Activated T-helper 1 cell treated with anti-CD3 and anti-CD28 coated beads, Interleukin-12 subunit alpha, Interleukin-12 subunit beta, Interleukin-2, Interleukin-4 antibody, amounts not matched to agents 30 ng/mL and 10 ng/mL and 1 ng/mL, durations not matched to agents 14 hours and 24 hours and 36 hours (primary cell): ENCODE results near the gene SDHAF2. TPM values are rescaled to one million over a fixed set of nuclear protein-coding genes. Genes with fewer than 3 reads are reported as not detected.
"Not testable (repeated sequence)": the region's sequence is repeated elsewhere in the genome, so short reads cannot be mapped to it uniquely, and the experiment has no call there.

Source experiments
- DNase-seq: peaks from one replicate; pipeline ENCODE4 v3.0.0; 2021; ENCODE audit warnings: low spot score
- H3K27ac Mint-ChIP-seq: one replicate; pipeline ENCODE4 v1.8.0; 2021; ENCODE audit warnings: mild to moderate bottlenecking, mixed read lengths
- H3K27me3 Mint-ChIP-seq: one replicate; pipeline ENCODE4 v1.8.0; 2022; ENCODE audit warnings: mild to moderate bottlenecking, moderate library complexity, mixed read lengths; ENCODE audit not compliant: insufficient read depth
- H3K36me3 Mint-ChIP-seq: one replicate; pipeline ENCODE4 v1.8.0; 2021; ENCODE audit warnings: low read depth, mixed read lengths
- H3K4me1 Mint-ChIP-seq: one replicate; pipeline ENCODE4 v1.8.0; 2021; ENCODE audit warnings: low read depth, mixed read lengths
- H3K4me3 Mint-ChIP-seq: one replicate; pipeline ENCODE4 v1.8.0; 2021; ENCODE audit warnings: mild to moderate bottlenecking, moderate library complexity, mixed read lengths
- H3K9me3 Mint-ChIP-seq: one replicate; pipeline ENCODE4 v1.8.0; 2021; ENCODE audit warnings: mixed read lengths
- intact Hi-C: fragments of 100-400 bp; cut with micrococcal nuclease; formaldehyde crosslinking; loops from one replicate; pipeline ENCODE4 v1.15.1; 2024
- total RNA-seq: library from RNA; stranded (reverse); gene quantifications from 2 replicates; pipeline ENCODE4 v1.2.3, GENCODE V29; 2022

The SDHAF2 gene
- total RNA-seq, 1 donor from 2014 or later, result 49.5 TPM

DNA sequence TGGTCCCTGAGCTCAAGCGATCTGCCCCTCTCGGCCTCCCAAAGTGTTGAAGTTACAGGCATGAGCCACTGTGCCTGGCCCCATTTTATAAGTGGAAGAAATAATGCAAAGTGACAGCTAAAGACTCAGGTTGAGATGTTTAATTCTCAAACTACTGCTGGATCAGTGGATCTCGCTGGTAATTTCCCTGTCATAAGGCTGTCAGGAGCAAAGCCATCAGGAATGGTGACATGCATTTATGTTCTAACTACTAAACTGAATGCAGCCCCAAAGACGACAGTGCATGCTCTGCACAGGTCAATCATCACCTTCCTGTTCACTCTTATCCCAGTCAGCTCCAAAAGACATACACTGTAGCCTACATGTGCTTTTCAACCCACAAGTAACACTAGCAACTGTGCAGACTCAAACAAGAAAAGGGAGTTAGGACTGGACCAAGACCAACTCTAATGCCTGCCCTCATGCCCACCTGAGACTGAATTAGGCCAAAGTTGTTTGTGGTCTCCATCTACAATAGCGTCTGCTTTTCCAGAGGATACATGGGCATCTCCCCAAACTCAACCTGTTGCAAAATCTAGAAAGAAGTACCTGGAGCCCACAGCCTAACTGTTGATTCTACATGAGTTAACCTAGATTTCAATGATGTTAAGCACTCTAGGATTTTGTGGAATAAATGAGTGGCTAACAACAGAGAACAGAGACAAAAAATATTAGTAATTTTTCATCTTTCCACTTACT is 22.8 kb upstream of the SDHAF2 start:
- H3K27ac Mint-ChIP-seq, result no peak overlapping the region
- peaks cover 54% of the 10 kb centered on the region for H3K36me3 Mint-ChIP-seq
- DNase-seq, result no peak
- H3K4me3 Mint-ChIP-seq, result no peak overlapping the region
- no peaks in the 10 kb centered on the region for H3K27me3 Mint-ChIP-seq
- no peaks in the 10 kb centered on the region for H3K4me1 Mint-ChIP-seq
- no peaks in the 10 kb centered on the region for H3K9me3 Mint-ChIP-seq
- intact Hi-C loops, result no loop called here

DNA sequence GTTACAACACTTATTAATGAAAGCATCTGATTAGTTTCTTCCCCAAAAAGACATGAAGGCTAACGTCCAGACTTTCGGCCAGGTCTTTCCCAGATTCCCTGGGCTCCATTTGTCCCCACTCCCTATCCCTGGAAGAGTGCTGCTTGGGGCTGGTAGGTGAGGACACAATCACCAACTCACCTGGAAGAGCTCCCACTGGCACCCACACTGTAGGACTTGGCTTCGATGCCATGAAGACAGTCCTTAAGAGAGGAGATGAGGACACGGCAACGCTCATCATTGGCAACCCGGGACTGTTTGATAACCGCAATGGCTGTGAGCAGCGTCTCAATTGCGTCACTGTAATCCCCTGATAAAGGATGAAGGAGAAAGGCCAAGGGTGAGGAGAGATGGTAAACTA is 18.3 kb upstream of the SDHAF2 start:
- intact Hi-C loops, result no loop called here
- Mint-ChIP-seq H3K9me3 (no peaks in the 10 kb centered on the region), H3K27ac (no peak overlapping the region), H3K4me1 (peaks cover 23% of the 10 kb centered on the region), H3K4me3 (no peak overlapping the region), H3K27me3 (no peaks in the 10 kb centered on the region), H3K36me3 (peaks cover 62% of the 10 kb centered on the region)
- no peak for DNase-seq

DNA sequence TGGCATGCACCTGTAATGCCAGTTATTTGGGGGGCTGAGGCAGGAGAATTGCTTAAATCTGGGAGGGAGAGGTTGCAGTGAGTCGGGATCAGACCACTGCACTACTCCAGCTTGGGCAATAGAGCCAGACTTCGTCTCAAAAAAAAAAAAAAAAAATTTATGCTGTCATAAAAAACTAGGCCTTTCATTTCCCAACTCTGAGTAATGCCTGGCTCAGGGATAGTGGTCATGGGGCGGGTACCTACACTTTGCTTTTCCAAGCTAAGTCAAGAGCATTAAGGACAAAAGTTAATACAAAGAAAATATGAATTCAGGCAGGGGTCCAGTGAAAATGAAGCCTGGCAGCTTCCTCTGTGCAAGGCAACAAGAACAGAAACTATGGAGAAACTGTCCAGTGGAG is 16.4 kb upstream of the SDHAF2 start:
- H3K4me1 Mint-ChIP-seq, result peaks cover 42% of the 10 kb centered on the region
- H3K36me3 Mint-ChIP-seq, result peaks cover 61% of the 10 kb centered on the region
- peak overlapping the region; percentile 72 for H3K27ac Mint-ChIP-seq
- H3K4me3 Mint-ChIP-seq, result no peak overlapping the region
- intact Hi-C loops, result no loop called here
- no peaks in the 10 kb centered on the region for H3K27me3 Mint-ChIP-seq
- no peaks in the 10 kb centered on the region for H3K9me3 Mint-ChIP-seq
- no peak for DNase-seq

DNA sequence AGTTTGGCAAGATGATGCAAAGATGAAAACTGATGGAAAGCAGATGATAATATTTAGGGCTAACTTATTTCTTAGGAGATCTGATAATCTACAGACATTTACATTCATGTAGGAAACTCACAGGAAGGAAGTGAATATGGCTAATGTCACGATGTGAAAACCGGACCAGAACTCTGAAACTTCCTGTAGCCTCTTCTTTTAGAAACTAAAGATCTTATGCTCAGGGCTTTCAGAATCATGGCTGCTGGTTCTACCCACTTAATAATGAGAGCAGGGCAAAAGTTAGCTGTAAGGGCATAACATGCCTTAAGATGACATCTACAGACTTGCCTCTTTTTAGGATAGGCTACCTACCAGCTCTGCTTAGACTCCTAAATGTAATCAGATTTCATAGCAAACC is 15.4 kb upstream of the SDHAF2 start:
- Mint-ChIP-seq H3K4me3 (no peak overlapping the region), H3K27ac (peak overlapping the region; percentile 54), H3K27me3 (no peaks in the 10 kb centered on the region), H3K9me3 (no peaks in the 10 kb centered on the region), H3K4me1 (peaks cover 43% of the 10 kb centered on the region), H3K36me3 (peaks cover 62% of the 10 kb centered on the region)
- intact Hi-C loops, result no loop called here
- DNase-seq, result no peak

DNA sequence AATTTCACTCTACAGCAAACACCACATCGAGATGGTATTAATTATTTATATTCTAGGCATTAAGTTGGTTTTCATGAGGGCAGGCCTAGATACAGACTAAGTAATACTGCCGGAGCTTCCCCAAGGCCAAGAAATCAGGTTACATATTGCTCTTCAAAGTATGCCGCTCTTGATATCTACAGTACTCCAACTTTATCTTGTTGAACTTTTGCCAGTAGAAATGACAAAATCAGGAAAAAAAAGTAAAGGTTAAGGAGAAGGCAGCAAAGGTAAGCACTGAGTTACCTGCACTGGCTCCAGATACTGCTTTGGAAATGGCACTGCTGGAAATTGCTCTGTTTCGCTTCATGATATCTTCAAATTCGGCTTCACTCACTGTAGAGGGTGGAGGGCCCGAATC is 14.5 kb upstream of the SDHAF2 start:
- Mint-ChIP-seq H3K27me3 (no peaks in the 10 kb centered on the region), H3K27ac (no peak overlapping the region), H3K36me3 (peaks cover 66% of the 10 kb centered on the region), H3K9me3 (no peaks in the 10 kb centered on the region), H3K4me1 (peaks cover 43% of the 10 kb centered on the region), H3K4me3 (no peak overlapping the region)
- DNase-seq, result no peak
- intact Hi-C loops, result no loop called here

DNA sequence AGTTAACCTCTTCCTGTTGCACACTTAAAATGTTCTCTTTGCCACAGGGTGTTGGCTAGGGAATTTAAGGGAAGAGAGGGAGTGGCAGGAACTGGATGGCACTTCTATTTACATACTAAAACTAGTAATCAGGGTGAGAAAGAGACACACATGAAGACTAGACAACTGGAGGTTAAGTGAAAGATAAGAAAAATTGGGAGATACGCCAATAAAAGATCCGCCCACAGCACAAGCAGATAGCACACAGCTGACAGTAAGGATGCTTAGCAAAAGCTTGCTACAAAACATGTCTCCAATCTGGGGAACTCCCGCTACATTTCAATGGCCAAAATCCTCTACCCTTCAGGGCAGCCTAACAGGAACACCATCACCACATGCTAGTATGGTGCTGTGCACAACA is 13.0 kb upstream of the SDHAF2 start:
- H3K27me3 Mint-ChIP-seq, result no peaks in the 10 kb centered on the region
- no peak overlapping the region for H3K27ac Mint-ChIP-seq
- H3K9me3 Mint-ChIP-seq, result no peaks in the 10 kb centered on the region
- H3K4me3 Mint-ChIP-seq, result no peak overlapping the region
- no peak for DNase-seq
- peaks cover 49% of the 10 kb centered on the region for H3K4me1 Mint-ChIP-seq
- H3K36me3 Mint-ChIP-seq, result peaks cover 66% of the 10 kb centered on the region
- intact Hi-C loops, result no loop called here

DNA sequence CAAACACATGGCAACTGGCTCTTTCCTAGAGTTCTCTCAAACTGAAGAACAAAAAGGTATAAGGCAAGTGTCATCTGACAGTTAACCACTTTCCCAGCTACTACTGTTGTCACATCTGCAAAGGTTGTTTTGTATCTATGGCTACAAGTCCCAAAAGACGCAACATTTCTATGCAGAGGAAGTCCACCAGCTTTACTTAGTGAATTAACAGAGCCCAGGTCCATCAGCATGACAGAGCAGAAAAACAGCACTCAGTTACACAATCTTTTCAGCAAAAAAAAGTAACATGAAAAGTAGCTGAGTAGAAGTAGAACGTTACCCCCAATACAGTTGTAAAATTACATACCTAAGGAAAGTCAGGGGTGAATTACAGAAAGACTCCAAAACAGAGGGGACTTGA is 12.3 kb upstream of the SDHAF2 start:
- H3K36me3 Mint-ChIP-seq, result peaks cover 68% of the 10 kb centered on the region
- H3K9me3 Mint-ChIP-seq, result no peaks in the 10 kb centered on the region
- no peak for DNase-seq
- H3K4me3 Mint-ChIP-seq, result no peak overlapping the region
- peak overlapping the region; percentile 58 for H3K27ac Mint-ChIP-seq
- peaks cover 55% of the 10 kb centered on the region for H3K4me1 Mint-ChIP-seq
- no peaks in the 10 kb centered on the region for H3K27me3 Mint-ChIP-seq
- intact Hi-C loops, result no loop called here

DNA sequence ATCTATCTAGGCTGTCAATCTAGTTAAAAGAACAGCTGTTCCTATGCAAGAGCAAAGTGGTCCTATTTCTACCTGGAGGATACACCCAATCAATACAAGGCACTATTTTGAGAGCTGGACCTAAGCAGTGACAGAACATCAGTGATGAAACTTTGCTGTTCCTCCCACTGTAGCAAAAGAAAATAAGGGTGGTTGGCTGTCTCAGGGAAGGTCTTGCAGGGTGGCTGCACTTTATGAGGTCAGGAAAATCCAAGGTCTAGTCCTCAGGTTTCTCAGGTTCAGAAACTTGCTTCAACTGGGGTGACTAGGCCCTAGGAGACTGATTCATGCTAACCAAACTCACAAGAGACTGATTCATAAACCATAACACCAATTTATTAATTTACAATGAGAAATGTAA is 11.8 kb upstream of the SDHAF2 start:
- Mint-ChIP-seq H3K27me3 (no peaks in the 10 kb centered on the region), H3K9me3 (no peaks in the 10 kb centered on the region), H3K27ac (no peak overlapping the region), H3K4me1 (peaks cover 56% of the 10 kb centered on the region), H3K4me3 (no peak overlapping the region), H3K36me3 (peaks cover 68% of the 10 kb centered on the region)
- DNase-seq, result no peak
- intact Hi-C loops, result no loop called here

DNA sequence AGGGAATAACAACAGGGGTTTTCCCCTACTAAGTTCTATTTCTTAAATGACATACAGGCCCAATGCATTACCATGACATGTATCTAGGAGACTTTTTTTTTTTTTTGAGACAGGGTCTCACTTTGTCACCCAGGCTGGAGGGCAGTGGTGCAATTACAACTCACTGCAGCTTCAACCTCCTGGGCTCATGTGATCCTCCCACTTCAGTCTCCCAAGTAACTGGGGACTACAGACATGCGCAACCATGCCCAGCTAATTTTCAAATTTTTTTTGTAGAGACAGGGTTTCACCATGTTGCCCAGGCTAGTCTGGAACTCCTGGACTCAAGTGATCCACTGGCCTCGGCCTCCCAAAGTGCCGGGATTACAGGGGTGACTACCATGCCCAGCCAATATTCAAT is 7.7 kb upstream of the SDHAF2 start:
- H3K27ac Mint-ChIP-seq, result no peak overlapping the region
- intact Hi-C loops, result no loop called here
- H3K27me3 Mint-ChIP-seq, result no peaks in the 10 kb centered on the region
- no peaks in the 10 kb centered on the region for H3K9me3 Mint-ChIP-seq
- H3K4me1 Mint-ChIP-seq, result peaks cover 58% of the 10 kb centered on the region
- H3K4me3 Mint-ChIP-seq, result no peak overlapping the region
- DNase-seq, result no peak
- H3K36me3 Mint-ChIP-seq, result peaks cover 67% of the 10 kb centered on the region

DNA sequence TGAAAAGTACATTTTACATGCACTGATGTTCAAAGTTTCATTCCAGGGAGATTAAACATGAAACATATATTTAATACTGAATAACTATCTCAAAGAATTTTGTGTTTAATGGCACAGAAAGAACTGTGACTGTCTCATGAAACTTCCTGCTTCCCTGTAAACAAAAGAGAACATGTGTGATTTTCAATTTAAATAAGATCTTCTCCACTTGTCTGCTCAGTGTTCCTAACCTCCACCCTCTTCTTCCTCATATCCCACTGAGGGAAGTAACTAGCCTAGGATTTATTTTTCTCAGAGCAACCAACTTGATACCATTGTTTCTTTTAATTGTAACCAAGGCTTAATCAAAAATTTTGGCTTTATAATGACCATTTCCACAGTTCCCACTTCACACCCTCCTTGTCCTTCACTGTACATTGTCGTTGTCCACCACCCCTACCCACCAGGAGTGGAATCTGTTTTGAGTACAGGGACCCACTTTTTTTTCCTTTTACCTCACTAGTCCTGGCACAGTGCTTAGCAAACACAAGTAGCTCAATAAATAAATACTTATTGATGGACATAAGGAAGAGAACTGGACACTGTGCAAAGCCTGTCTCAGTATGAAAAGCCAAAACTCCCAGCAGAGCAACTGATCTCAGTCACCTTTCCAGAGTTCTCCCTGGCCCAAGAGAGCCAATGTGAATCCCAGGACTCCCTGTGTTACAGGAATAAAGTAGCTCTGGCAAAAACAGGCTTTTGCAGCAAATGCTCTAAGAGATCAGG is 4.4 kb upstream of the SDHAF2 start:
- H3K4me3 Mint-ChIP-seq, result no peak overlapping the region

DNA sequence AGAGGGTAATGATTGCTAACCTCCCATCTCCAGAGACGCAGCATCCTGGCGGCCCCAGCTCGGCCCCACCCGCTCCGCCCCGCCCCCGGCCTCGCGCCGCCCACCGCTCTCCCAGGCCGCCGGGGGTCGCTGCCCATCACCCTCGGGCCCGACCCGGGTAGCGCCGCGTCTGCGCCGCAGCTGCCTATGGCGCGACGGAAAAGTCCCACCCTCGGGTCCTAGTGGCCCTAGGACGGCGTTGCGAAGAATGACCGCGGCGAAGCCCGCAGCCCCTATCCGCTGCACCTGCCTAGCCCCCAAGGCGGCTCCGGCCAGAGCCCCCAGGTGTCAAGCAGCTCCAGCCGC is 606 bp upstream of the SDHAF2 start:
- Mint-ChIP-seq H3K27me3 (no peaks in the 10 kb centered on the region), H3K9me3 (no peaks in the 10 kb centered on the region), H3K36me3 (peaks cover 47% of the 10 kb centered on the region), H3K4me3 (peak overlapping the region; percentile 91), H3K4me1 (peaks cover 64% of the 10 kb centered on the region), H3K27ac (peak overlapping the region; percentile 97)
- DNase-seq, result peak; percentile 60
- intact Hi-C loops, result loop anchor here (1.0 to 2.0 kb wide), 3 partner anchors 37 to 93 kb away; partner anchors contain the start of genes TMEM138 and TMEM216

More for the DNA sequence above, 4.4 kb upstream of the SDHAF2 start:
- Mint-ChIP-seq H3K4me1 (peaks cover 62% of the 10 kb centered on the region), H3K27me3 (no peaks in the 10 kb centered on the region), H3K9me3 (no peaks in the 10 kb centered on the region), H3K36me3 (peaks cover 62% of the 10 kb centered on the region), H3K27ac (peak overlapping the region; percentile 65)
- no peak for DNase-seq
- intact Hi-C loops, result no loop called here

DNA sequence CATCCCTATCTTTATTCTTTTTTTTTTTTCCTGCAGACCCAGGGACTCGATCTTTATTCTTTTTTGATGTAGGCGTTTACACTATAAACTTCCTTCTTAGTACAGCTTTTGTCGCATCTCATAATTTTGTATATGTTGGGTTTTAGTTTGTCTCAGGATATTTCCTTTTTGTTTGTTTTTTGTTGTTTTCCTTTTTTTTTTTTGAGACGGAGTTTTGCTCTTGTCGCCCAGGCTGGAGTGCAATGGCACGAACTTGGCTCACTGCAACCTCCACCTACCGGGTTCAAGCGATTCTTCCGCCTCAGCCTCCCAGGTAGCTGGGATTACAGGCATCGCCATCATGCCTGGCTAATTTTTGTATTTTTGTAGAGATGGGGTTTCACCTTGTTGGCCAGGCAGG is 915 bp downstream of the SDHAF2 start:
- DNase-seq, H3K9me3 Mint-ChIP-seq, H3K27me3 Mint-ChIP-seq: not testable (repeated sequence)
- peak overlapping the region; percentile 93 for H3K27ac Mint-ChIP-seq
- H3K4me3 Mint-ChIP-seq, result peak overlapping the region; percentile 91
- H3K36me3 Mint-ChIP-seq, result peaks cover 40% of the 10 kb centered on the region
- peaks cover 61% of the 10 kb centered on the region for H3K4me1 Mint-ChIP-seq
- intact Hi-C loops, result loop anchor here (1.0 to 5.0 kb wide), 6 partner anchors 99 to 588 kb away; partner anchors contain the start of genes CCDC86, FEN1, PRPF19 and TMEM109

DNA sequence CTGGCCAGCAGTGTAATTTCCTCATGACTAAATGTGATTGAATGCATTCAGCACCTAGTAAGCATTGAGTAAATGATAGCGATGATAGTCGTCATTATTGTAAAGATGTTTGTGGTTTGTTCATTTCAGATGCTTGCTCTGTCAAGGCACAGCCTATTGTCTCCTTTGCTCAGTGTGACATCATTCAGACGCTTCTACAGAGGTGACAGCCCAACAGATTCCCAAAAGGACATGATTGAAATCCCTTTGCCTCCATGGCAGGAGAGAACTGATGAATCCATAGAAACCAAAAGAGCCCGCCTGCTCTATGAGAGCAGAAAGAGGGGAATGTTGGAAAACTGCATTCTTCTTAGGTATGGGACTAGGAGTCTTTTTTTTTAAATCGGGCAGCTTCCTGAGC is 7.6 kb downstream of the SDHAF2 start:
- Mint-ChIP-seq H3K9me3 (no peaks in the 10 kb centered on the region), H3K4me3 (no peak overlapping the region), H3K27me3 (no peaks in the 10 kb centered on the region), H3K4me1 (peaks cover 18% of the 10 kb centered on the region), H3K27ac (no peak overlapping the region), H3K36me3 (peaks cover 46% of the 10 kb centered on the region)
- DNase-seq, result no peak
- intact Hi-C loops, result no loop called here
